ENCODE results near the gene TPP2. TPM values are rescaled to one million over a fixed set of nuclear protein-coding genes. Genes with fewer than 3 reads are reported as not detected.

Gene TPP2
- polyA plus RNA-seq, 3 donors = 13.1 to 18.9 (median 16.1) TPM

DNA sequence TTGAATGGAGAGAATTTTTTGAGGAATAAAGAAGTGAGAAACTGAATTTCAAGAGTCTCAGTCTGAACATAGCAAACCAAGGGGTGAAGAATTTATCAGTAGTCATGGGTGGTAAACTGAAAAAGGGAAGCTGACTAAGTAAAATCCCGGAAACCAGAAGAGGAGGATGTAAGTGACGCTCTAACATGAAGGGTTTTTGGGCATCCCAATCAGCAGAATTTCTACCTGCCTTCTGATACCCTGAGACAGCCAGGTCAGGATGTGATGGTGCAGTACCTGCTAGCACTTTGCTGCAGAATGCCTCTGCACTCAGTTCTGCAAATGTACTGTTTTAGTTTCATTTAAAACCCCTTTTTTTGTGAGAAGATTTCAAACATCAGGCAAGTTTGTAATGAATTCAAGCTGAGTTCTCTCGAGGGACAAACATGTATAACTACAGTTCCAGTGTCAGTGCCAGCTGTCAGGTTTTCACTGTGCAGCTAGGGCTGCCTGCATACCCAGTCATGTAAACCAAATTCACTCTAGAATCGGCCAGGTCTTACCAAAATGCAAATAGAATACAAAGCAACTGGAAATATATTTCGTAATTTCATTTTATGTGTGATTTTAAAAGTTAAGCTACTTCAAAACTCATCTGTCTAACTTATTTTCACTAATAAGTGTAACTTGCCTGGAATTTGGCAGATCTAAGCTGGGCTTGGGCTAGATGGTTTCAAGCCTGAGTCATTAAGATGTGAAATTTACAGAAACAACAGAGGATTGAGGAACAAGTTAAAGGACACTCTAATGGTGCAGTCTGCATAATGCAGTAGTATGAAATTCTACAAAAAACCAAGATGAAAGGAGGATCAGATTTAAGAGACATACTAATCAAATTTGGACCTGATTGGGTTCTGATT is 84.3 kb downstream of the TPP2 start:
- 69 to 81% (median 80%) methylated on average over 5 of the region's 5 CpGs for WGBS, 3 donors
- no peak overlapping the region for H3K27ac ChIP-seq (ENCODE audit: low read depth, low read length)

DNA sequence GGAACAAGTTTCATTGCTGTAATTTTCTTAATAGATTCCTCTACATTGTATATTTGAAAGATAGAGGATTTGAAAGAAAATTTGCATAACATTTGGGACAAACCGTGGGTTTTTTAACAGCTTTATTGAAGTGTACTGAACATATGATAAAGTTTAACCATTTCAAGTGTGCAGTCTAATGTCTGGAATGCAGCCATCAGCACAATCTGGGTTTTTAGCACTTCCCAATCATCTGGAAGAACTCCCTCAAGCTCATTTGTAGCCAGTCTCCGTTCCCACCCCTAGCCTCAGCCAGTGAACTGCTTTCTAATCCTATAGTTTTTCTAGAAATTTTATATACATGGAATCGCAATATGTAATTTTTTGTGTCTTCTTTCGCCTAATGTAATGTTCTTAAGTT is 85.4 kb downstream of the TPP2 start:
- H3K27ac ChIP-seq (ENCODE audit: low read depth, low read length) = no peak overlapping the region
- WGBS, 3 donors = 56 to 69% (median 66%) methylated on average over 4 of the region's 4 CpGs

DNA sequence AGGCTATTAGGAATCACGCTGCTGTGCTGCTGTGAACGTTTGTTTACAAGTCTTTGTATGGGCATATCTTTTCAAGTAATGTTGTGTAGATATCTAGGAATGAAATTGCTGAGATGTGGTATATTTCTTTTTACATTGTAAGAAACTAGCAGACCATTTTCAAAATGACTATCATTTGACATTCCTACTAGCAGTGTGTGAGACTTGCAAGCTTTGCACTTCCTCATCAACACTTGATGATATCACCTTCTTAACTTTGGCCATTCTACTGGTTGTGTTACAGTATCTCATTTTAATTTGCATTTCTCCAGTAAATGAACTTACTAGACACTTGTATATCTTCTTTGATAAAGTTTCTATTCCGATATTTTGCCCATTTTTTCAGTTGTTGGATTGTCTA is 85.9 kb downstream of the TPP2 start:
- 55 to 73% (median 56%) methylated on average over 3 of the region's 3 CpGs for WGBS, 3 donors
- no peak overlapping the region for H3K27ac ChIP-seq (ENCODE audit: low read depth, low read length)

DNA sequence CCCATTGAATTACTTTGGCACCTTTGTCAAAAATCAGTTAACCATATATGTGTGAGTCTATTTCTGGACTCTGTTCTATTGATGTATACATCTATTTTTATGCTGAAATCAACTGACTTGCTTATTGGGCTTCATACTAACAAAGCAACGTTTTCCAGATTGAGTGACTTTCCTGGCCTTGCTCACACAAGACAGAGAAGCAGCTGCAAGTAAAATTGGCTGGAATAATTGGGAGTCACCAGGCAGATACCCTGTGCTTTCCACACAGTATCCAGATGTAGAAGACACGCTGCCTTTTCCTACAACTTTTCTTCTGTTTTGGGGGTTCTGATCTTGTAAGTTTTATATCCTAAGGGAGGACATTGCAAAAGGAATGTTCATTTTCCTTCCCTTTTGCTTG is 86.9 kb downstream of the TPP2 start:
- WGBS, 3 donors = 62 to 70% (median 68%) methylated on average over 2 of the region's 2 CpGs
- no peak overlapping the region for H3K27ac ChIP-seq (ENCODE audit: low read depth, low read length)

DNA sequence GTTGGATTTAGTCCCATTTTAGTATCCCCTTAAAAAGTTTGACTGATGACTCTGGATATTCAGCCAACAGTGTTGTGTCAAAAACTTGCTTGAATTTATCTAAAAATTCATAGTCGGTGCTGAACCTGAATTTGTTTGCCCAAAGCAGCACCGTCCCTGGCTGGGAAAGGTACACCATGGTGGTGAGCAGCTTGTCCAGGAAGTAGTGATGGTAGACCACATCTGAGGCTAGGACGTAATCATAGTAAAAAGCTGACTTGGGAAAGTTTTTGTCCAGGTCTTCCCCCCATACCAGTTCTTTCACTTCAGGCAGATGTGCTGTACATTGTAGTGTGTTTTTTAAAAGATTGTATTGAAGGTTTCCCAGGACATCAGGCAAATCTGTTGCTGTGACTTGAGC is 89.2 kb downstream of the TPP2 start:
- 65 to 74% (median 69%) methylated on average over 3 of the region's 3 CpGs for WGBS, 3 donors
- H3K27ac ChIP-seq (ENCODE audit: low read depth, low read length) = no peak overlapping the region

DNA sequence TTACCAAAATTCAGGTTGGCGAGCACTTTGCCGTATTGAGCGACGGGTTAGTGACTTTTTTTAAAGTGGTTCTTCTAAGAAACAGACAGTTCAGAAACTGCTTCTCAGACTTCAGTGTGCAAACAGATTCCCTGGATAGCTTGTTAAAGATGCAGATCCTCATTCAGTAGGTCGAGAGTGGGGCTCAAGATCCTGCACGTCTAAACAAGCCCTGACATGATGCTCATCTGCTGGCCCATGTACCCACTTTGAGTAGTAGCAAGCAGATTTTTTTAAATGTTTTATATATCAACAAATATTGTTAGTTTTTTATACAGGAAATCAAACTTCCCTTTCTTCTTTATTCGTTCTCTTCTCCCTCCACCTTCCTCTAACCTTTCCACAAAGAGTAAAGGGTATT is 90.7 kb downstream of the TPP2 start:
- WGBS, 3 donors = 73 to 81% (median 78%) methylated on average over 7 of the region's 7 CpGs
- H3K27ac ChIP-seq (ENCODE audit: low read depth, low read length) = no peak overlapping the region

DNA sequence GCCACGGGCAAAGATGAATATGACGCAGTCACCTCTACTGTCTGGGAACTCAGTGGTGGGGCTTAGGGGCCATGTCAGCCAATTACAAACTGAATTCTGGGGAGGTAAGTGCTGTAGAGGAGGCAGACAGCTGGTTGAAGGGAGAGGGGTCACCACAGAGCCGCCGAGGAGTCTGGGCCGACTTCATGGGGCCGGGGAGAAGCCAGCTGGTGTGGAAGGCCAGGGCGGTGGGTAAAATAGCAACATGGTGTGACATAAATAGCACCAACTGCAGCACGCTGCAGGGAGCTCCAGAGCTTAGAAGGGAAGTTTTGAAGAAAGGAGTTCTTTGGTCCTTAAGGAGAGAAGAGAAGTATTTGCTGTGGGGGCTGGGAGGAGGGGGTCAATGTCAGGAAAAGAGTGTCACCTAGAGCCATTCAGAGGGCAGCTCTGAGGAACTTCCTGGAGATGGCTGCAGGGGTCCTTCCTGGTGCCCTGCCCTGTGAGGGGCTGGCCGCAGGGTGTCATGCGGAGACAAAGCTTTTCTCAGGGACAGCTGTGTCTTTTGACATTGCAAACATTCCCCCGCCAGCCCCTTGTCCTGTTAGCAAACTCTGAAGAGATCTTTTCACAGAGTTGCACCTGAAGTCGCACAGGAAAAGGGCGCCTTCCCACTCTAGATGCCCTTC is 91.7 kb downstream of the TPP2 start:
- 49 to 55% (median 52%) methylated on average over 12 to 13 of the region's 13 CpGs for WGBS, 3 donors
- H3K27ac ChIP-seq (ENCODE audit: low read depth, low read length) = no peak overlapping the region

DNA sequence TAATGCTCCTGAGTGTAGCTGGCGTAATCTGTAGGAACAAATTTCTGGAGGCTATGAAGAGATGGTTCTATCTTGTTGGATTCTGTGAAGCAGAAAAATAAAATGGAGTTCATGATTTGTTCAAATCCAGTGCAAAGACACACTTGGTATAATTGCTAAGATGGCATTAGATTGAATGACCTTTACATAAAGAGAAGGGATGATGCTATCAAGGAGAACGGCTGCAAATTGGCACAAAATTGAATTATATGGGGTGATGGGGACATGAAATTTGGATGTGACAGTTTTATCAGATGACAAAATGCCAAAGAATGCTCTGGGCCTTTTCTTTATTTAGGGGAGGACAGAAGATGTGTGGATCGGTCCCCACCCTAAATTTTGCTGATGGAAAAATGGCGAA is 94.1 kb downstream of the TPP2 start:
- no peak overlapping the region for H3K27ac ChIP-seq (ENCODE audit: low read depth, low read length)
- 91 to 93% (median 92%) methylated on average over 4 of the region's 4 CpGs for WGBS, 3 donors

DNA sequence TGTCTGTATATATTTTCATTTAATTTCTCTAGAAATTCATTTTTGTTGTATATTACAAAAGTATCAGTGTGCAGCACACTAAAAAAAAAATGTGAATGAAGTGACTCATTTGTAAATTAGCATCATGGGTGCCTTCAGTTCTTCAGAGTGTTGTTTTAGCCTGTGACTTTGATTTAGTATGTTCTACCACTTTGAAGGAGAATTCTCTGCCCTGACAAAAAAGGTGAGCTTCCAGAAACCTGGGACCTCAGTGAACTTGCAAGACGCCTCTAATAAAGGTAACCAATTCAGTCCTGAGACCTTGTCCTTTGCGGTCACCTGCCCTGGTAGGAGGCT is 95.7 kb downstream of the TPP2 start:
- no peak overlapping the region for H3K27ac ChIP-seq (ENCODE audit: low read depth, low read length)
- 64 to 98% (median 97%) methylated on average over 2 of the region's 2 CpGs for WGBS, 3 donors

DNA sequence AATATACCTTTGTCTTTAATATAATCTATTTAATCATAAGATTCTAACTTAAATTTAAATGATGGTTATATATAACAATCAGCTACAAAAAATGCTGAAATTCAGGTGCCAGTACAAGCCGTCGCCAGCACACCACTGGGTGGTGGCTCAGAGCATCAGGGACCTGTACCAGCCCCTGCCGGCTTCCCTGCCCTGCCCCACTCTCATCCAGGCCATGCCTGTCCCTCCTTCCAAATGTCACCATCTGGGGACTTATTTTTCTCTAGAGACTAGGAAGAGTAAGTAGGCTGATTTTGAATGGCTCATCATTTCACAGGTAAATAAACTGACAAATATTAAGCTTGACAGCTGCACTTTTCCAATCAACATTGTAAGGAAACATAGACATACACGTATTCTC is 96.5 kb downstream of the TPP2 start:
- WGBS, 3 donors = 76 to 90% (median 86%) methylated on average over 4 of the region's 4 CpGs
- no peak overlapping the region for H3K27ac ChIP-seq (ENCODE audit: low read depth, low read length)

DNA sequence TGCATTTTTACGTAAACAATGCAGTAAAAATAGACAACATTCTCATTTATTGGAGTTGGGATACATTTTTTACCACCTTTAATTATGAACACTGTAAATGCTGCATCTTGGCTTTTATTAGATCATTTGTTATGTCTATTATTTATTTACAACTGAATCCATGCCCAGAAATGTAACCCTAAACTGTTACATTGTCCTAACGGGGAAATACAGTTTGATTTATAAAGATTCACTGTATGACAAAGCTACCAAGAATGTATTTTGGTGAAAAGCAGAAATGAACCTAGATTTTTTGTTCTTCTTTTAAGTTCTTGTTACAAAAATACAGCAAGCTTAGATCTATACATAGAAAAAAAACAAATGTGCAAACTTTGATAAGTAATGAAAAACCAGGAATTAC is 97.0 kb downstream of the TPP2 start:
- WGBS, 3 donors = 48 to 66% (median 60%) methylated on average over 2 of the region's 2 CpGs

DNA sequence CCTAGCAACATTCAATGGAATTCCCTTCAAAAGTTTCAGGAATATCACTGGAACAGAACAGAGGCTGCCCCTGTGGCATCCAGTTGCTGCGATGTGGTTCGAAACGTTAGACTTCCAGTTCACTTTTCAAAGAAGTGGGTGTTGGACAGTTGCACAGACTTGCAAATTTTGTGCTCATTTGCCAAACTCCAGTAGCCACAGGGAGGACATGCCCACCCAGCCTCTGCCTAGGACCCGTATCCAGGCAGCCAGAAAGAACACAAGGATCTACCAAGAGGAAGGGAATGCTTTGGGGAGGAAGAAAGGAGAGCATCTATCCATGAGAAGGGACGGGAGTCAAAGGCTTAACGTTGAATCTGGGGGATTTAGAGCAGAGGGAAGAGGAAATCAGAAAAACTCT is 98.2 kb downstream of the TPP2 start, which contains the start of gene METTL21C:
Gene METTL21C, minus strand, starts transcription at position 108 of the 400 bp plus-strand sequence. CDS start 546 bp downstream, outside the sequence.
- H3K27ac ChIP-seq (ENCODE audit: low read depth, low read length) = no peak within 1 kb of the TSS
- 69 to 79% (median 79%) methylated on average over 6 of the region's 6 CpGs for WGBS, 3 donors

More for the DNA sequence above, 97.0 kb downstream of the TPP2 start:
- H3K27ac ChIP-seq (ENCODE audit: low read depth, low read length) = no peak overlapping the region

DNA sequence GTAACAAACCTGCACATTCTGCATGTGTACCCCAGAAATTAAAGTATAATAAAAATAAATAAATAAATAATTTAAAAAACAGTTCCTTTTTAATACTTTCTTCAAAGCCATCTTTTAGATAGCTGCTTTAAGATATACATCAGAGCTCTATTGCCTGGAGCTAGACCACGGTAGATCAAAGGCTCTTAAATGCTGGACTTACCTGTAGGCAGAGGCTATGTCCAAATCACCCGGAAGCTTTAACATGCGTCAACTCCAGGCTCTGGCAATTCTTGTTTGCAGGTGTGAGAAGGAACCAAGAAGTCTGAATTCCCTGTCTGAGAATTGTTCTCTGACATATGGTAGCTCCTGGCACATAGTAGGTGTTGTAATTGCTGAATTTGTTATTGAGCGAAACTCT is 99.7 kb downstream of the TPP2 start:
- no peak overlapping the region for H3K27ac ChIP-seq (ENCODE audit: low read depth, low read length)
- 86 to 93% (median 89%) methylated on average over 4 of the region's 4 CpGs for WGBS, 3 donors

DNA sequence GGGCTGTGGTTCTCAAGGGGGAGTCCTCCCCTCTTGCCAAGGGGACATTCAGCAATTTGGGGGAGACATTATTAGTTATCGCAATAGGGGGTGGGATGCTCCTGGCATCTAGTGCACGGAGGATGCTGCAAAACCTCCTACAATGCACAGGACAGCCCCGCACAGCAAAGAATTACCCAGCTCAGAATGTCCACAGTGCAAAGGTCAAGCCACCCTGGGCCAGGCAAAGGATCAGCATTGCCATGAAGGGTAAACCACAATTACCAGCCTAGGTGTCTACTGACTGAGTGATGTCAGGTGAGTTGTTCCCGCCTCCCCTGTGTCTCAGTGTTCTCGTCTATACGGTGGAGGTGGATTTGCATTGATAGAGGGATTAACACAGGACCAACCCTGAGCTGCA is 100.5 kb downstream of the TPP2 start:
- H3K27ac ChIP-seq (ENCODE audit: low read depth, low read length) = no peak overlapping the region
- WGBS, 3 donors = 84 to 96% (median 85%) methylated on average over 6 of the region's 6 CpGs

DNA sequence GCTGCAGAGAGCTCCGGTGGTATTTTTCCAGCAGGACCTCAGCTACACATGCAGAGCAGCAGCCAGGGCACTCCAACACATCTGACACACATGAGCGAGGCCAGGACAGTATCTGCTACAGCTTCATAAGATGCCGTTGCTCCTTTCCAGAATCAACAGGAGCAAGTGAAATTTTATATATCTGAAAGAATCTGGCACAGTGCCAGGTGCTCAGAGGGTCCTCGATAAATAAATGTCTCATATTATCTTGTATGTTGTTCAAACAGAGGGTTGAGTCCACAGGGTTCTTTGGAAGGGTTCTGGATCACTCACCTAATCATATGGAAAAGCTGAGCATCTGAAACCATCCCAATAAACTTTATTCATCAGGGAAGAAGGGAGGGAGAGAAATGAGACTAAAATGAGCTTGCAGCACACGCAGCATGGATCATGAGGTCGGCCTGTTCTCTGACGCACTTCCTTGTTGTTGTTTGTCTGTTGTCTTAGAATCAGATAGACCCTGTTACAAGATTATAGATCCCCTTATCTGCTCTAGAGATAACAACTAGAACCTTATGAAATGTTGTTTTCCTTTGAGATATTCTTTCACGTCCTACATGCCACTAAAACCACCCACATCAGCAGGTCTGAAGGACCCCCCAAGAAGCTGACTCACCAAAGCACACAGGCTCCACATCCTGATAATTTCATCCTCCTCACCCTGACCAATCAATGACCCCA is 101.3 kb downstream of the TPP2 start:
- WGBS, 3 donors = 83 to 88% (median 88%) methylated on average over 8 of the region's 8 CpGs
- no peak overlapping the region for H3K27ac ChIP-seq (ENCODE audit: low read depth, low read length)

DNA sequence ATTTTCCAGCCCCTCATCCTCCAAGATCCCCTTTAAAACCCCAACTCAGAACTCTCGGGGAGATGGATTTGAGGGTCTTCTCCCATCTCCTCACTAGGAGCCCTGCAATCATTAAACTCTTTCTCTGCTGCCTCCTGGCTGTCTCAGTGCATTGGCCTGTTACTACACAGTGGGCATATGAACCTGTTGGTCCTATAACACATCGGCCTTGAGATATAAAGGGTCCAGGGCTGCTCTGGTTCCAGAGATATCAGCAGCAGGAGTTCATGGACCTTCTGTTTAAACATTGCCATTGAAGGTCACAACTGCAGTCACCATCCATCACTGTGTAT is 101.8 kb downstream of the TPP2 start:
- H3K27ac ChIP-seq (ENCODE audit: low read depth, low read length) = no peak overlapping the region
- WGBS, 3 donors = 82 to 96% (median 96%) methylated on average over 2 of the region's 2 CpGs

DNA sequence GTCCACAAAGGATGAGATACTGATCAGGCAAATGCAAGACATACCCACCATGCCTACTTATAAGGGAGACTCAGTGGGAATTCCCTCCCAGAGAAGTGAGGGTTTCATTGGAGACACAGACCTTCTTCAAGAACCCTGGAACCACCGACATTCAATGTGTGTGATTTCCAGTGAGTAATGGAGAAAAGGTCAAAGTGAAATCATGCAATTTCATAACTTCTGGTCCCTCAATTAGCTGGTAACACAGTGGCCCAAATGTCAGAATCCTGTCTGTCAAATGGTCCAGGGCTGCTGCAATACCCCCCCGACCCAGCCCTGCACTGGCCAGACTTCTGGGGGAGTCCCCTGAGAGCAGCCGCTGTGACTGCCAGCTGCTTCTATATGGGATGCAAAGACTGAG is 102.7 kb downstream of the TPP2 start:
- H3K27ac ChIP-seq (ENCODE audit: low read depth, low read length) = no peak overlapping the region
- 63 to 79% (median 74%) methylated on average over 3 of the region's 3 CpGs for WGBS, 3 donors

DNA sequence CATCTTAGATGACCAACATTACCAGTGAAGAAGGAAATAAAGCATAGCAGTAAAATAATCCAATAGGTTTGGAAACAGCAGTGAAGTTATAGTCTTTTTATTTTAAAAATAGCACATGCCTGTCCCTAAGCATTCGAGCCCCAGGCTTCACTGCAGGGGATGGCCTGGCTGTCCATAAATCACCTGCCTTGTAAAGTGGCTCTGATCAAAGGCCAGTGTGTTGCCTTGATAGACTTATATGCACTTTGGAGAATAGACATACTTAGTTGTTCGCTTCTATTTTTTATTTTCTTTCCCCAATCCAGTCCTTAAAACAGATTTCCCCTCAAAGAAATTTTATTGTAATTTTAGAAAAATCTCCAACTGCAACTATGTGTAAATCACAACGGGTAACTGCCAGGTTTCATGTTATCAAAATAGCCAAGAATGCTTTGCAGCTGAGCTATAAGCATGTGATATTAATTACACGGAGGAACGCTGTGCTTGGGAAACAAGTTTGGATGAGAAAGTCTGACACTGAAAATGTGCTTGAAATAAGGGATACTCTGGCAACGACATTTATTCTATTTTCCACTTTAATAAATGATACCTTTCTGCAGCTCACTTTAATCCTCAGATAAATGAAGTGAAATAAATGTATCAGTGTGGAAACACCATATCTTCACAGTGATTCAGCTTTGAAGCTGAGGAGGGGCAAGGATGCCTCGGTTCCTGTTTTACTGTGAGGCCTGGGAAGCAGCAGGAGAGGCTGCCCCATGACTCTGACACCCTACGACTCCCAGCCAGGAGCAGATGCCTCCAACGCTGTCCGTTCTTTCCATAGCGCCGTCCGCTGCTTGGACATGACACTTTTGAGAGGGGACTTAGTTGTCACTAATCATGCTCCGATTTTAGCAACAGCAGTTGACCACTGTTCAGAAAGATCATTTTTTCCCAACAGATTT is 103.6 kb downstream of the TPP2 start:
- no peak overlapping the region for H3K27ac ChIP-seq (ENCODE audit: low read depth, low read length)
- 55 to 71% (median 66%) methylated on average over 14 of the region's 14 CpGs for WGBS, 3 donors
